PC-9 (cell line): Measurements from ENCODE around the gene ETDB. TPM values are rescaled to one million over a fixed set of nuclear protein-coding genes. Genes with fewer than 3 reads are reported as not detected.
"Not testable (repeated sequence)": the region's sequence is repeated elsewhere in the genome, so short reads cannot be mapped to it uniquely, and the experiment has no call there.

ENCODE experiments used
- Bru-seq: library from RNA; stranded (reverse); fragments of 400-500 nt; gene quantifications from one replicate; lab custom pipeline; 2021; lab: Mats Ljungman, UMichigan
- BruChase-seq, 2 experiments: library from RNA; stranded (reverse); fragments of 400-500 nt; gene quantifications; one replicate each; lab custom pipeline; 2021; lab: Mats Ljungman, UMichigan
- BruUV-seq: library from RNA; stranded (reverse); fragments of 400-500 nt; replicated peaks from 2 replicates; lab custom pipeline; 2021; lab: Mats Ljungman, UMichigan
- CTCF ChIA-PET: fragments of 300-600 bp; sonication (Branson Sonifier 250); formaldehyde crosslinking; loops from one replicate; lab custom pipeline; 2022; ENCODE audit warnings: antibody characterized with exemption; lab: Charles Lee
- POLR2A ChIA-PET: fragments of 300-600 bp; sonication (Branson Sonifier 250); formaldehyde crosslinking; loops from one replicate; lab custom pipeline; 2022; ENCODE audit warnings: antibody characterized with exemption; ENCODE audit not compliant: unreplicated experiment; lab: Charles Lee
- DNase-seq, 2 experiments: peaks; one replicate each; pipeline versions ENCODE4 v3.0.0 to v3.0.0-alpha.2; 2015 to 2022; ENCODE audit warnings: mixed read lengths in 1 of 2
- H2AFZ ChIP-seq: fragments of 200-600 bp; sonication (generic); 2 replicates; pipeline ENCODE4 v1.8.1; 2017; ENCODE audit warnings: antibody characterized with exemption
- H3F3A ChIP-seq: fragments of 200-600 bp; sonication (generic); 2 replicates; pipeline ENCODE4 v1.8.1; 2017; ENCODE audit warnings: antibody characterized with exemption, mild to moderate bottlenecking, low read depth; ENCODE audit not compliant: insufficient read depth
- H3K27ac ChIP-seq: fragments of 200-600 bp; sonication (generic); 2 replicates; pipeline ENCODE4 v1.6.1; 2016; ENCODE audit warnings: mixed run types
- H3K27me3 ChIP-seq: fragments of 200-600 bp; sonication (generic); 2 replicates; pipeline ENCODE4 v1.6.1; 2016; ENCODE audit warnings: low read depth, mixed run types; ENCODE audit not compliant: insufficient read depth
- H3K36me3 ChIP-seq: fragments of 200-600 bp; sonication (generic); 2 replicates; pipeline ENCODE4 v1.6.1; 2016; ENCODE audit warnings: low read depth, mixed run types
- H3K4me1 ChIP-seq: fragments of 200-600 bp; sonication (generic); replicated peaks from 2 replicates; pipeline ENCODE4 v1.6.1; 2016; ENCODE audit warnings: mixed run types; ENCODE audit not compliant: insufficient read depth
- H3K4me2 ChIP-seq: fragments of 200-600 bp; sonication (generic); 2 replicates; pipeline ENCODE4 v1.6.1; 2017; ENCODE audit warnings: mixed run types
- H3K4me3 ChIP-seq: fragments of 200-600 bp; sonication (generic); 2 replicates; pipeline ENCODE4 v1.6.1; 2016; ENCODE audit warnings: mixed run types
- H3K79me2 ChIP-seq: fragments of 200-600 bp; sonication (generic); 2 replicates; pipeline ENCODE4 v1.6.1; 2017; ENCODE audit warnings: low read depth, mixed run types
- H3K9me2 ChIP-seq: fragments of 200-600 bp; sonication (generic); 2 replicates; pipeline ENCODE4 v1.8.1; 2017; ENCODE audit warnings: mild to moderate bottlenecking; ENCODE audit not compliant: insufficient read depth
- H3K9me3 ChIP-seq: fragments of 200-600 bp; sonication (generic); 2 replicates; pipeline ENCODE4 v1.8.1; 2016; ENCODE audit warnings: low read depth; ENCODE audit not compliant: insufficient read depth
- H4K20me1 ChIP-seq: fragments of 200-600 bp; sonication (generic); 2 replicates; pipeline ENCODE4 v1.8.1; 2017; ENCODE audit not compliant: insufficient read depth
- CTCF ChIP-seq: fragments of 200-600 bp; sonication (generic); conservative IDR thresholded peaks from 2 replicates; pipeline ENCODE4 v1.6.1; 2017; ENCODE audit warnings: mixed run types, antibody characterized with exemption, mild to moderate bottlenecking, moderate library complexity
- EZH2 ChIP-seq: fragments of 200-600 bp; sonication (generic); IDR thresholded peaks from 2 replicates; pipeline ENCODE4 v1.8.0; 2017; ENCODE audit warnings: antibody characterized with exemption, low read depth
- intact Hi-C: fragments of 100-400 bp; cut with micrococcal nuclease; formaldehyde crosslinking; loops from one replicate; pipeline ENCODE4 v1.10.0; 2022; ENCODE audit not compliant: unreplicated experiment
- long read RNA-seq: library from polyadenylated mRNA; stranded (forward); transcript quantifications from one replicate; pipeline ENCODE4 v2.0.0, GENCODE V29; 2022
- total RNA-seq: library from RNA; stranded (reverse); gene quantifications from 2 replicates; pipeline ENCODE4 v1.2.3, GENCODE V29; 2021

The ETDB gene
- not detected in 2 replicates for total RNA-seq
- Bru-seq, nascent RNA: not detected
- not detected for BruChase-seq, experiment 1, labeled RNA remaining after a 2-hour chase
- not detected for BruChase-seq, experiment 2, labeled RNA remaining after a 6-hour chase
- long read RNA-seq: 0 reads

- H3K4me1 ChIP-seq, CTCF ChIA-PET, H3F3A ChIP-seq, BruUV-seq, H3K9me3 ChIP-seq, H3K79me2 ChIP-seq, H3K9me2 ChIP-seq, H2AFZ ChIP-seq, H3K27ac ChIP-seq, H4K20me1 ChIP-seq, H3K36me3 ChIP-seq, DNase-seq, H3K4me3 ChIP-seq, H3K4me2 ChIP-seq, intact Hi-C loops, H3K27me3 ChIP-seq, POLR2A ChIA-PET: not testable (repeated sequence)
Observed at GRCh38 chrX:135120056-135120576, at the start of gene ETDB. TSS of gene ETDB (minus strand) at chrX:135120526. CDS start at chrX:135119261, 1,265 bp downstream.

GRCh38 chrX:135169534-135169933, 49.2 kb upstream of the ETDB start:
- DNase-seq, H3K79me2 ChIP-seq, H3F3A ChIP-seq, H3K4me2 ChIP-seq, H3K4me3 ChIP-seq, BruUV-seq, CTCF ChIA-PET, intact Hi-C loops, POLR2A ChIA-PET, H3K9me2 ChIP-seq, H3K36me3 ChIP-seq, H3K9me3 ChIP-seq, H3K4me1 ChIP-seq, H2AFZ ChIP-seq, H3K27ac ChIP-seq, H4K20me1 ChIP-seq: not testable (repeated sequence)
- peaks cover 86% of the 10 kb centered on the region for H3K27me3 ChIP-seq

- Histone ChIP-seq H3K27ac (no peak overlapping the region), H3K27me3 (peaks cover 87% of the 10 kb centered on the region), H2AFZ (no peak overlapping the region), H3K4me2 (no peak overlapping the region), H4K20me1 (no peaks in the 10 kb centered on the region), H3F3A (no peaks in the 10 kb centered on the region), H3K79me2 (no peaks in the 10 kb centered on the region), H3K4me1 (no peaks in the 10 kb centered on the region), H3K9me2 (no peaks in the 10 kb centered on the region), H3K4me3 (no peak overlapping the region), H3K9me3 (no peaks in the 10 kb centered on the region), H3K36me3 (no peaks in the 10 kb centered on the region)
- TF ChIP-seq EZH2: no peak
- TF ChIP-seq CTCF: no peak
- ChIA-PET CTCF (no interaction called here), POLR2A (no interaction called here)
- BruUV-seq: no TSS peak
- intact Hi-C loops: no loop called here
- no peak for DNase-seq
Observed at GRCh38 chrX:135168486-135168885, 48.2 kb upstream of the ETDB start.

GRCh38 chrX:135154688-135155087, 34.4 kb upstream of the ETDB start:
- H3F3A ChIP-seq, POLR2A ChIA-PET, H3K4me1 ChIP-seq, H3K4me3 ChIP-seq, H3K9me2 ChIP-seq, H3K36me3 ChIP-seq, H2AFZ ChIP-seq, H3K79me2 ChIP-seq, BruUV-seq, H3K9me3 ChIP-seq, intact Hi-C loops, H3K4me2 ChIP-seq, H3K27ac ChIP-seq, CTCF ChIA-PET, H4K20me1 ChIP-seq, DNase-seq: not testable (repeated sequence)
- peaks cover 16% of the 10 kb centered on the region for H3K27me3 ChIP-seq

GRCh38 chrX:135126145-135126544, 5.8 kb upstream of the ETDB start:
- H3K4me2 ChIP-seq, H3K4me1 ChIP-seq, H3K27ac ChIP-seq, H3K79me2 ChIP-seq, H3K36me3 ChIP-seq, DNase-seq, H3K27me3 ChIP-seq, intact Hi-C loops, H3K9me3 ChIP-seq, H2AFZ ChIP-seq, H4K20me1 ChIP-seq, H3K9me2 ChIP-seq, H3K4me3 ChIP-seq, CTCF ChIA-PET, BruUV-seq, H3F3A ChIP-seq, POLR2A ChIA-PET: not testable (repeated sequence)

- H3K27ac ChIP-seq, H3K9me2 ChIP-seq, H3K27me3 ChIP-seq, BruUV-seq, H3K9me3 ChIP-seq, CTCF ChIA-PET, DNase-seq, H2AFZ ChIP-seq, H3F3A ChIP-seq, H3K79me2 ChIP-seq, intact Hi-C loops, H3K36me3 ChIP-seq, POLR2A ChIA-PET, H3K4me2 ChIP-seq, H4K20me1 ChIP-seq, H3K4me1 ChIP-seq, H3K4me3 ChIP-seq: not testable (repeated sequence)
Observed at GRCh38 chrX:135116064-135116463, 4.3 kb downstream of the ETDB start.
